Glomerular visceral epithelial cell (primary cell): Measurements from ENCODE around the gene RAC3.
A peak's percentile ranks its signal among the peaks of the same experiment; 100 is the strongest.
"Not testable (repeated sequence)": the region's sequence is repeated elsewhere in the genome, so short reads cannot be mapped to it uniquely, and the experiment has no call there.

Source experiments
- DNase-seq: peaks from one replicate; pipeline ENCODE4 v3.0.0-alpha.2; 2016; ENCODE audit errors: extremely low spot score

The RAC3 gene

GRCh38 chr17:82023447-82024241, 7.8 kb upstream of the RAC3 start:
- peak; percentile 46 for DNase-seq

GRCh38 chr17:82024859-82025258, 6.6 kb upstream of the RAC3 start:
- no peak for DNase-seq

- DNase-seq: no peak
Observed at GRCh38 chr17:82025401-82026107, 5.9 kb upstream of the RAC3 start.

- no peak for DNase-seq
Observed at GRCh38 chr17:82028246-82028645, 3.2 kb upstream of the RAC3 start.

- no peak for DNase-seq
Observed at GRCh38 chr17:82028966-82029365, 2.5 kb upstream of the RAC3 start.

- no peak for DNase-seq
Observed at GRCh38 chr17:82029391-82029790, 2.1 kb upstream of the RAC3 start.

GRCh38 chr17:82029990-82030469, 1.4 kb upstream of the RAC3 start:
- DNase-seq: no peak

- peak; percentile 67 for DNase-seq
Observed at GRCh38 chr17:82030470-82031302, 792 bp upstream of the RAC3 start.

GRCh38 chr17:82031885-82032627, 578 bp downstream of the RAC3 start:
- peak; percentile 43 for DNase-seq

- no peak for DNase-seq
Observed at GRCh38 chr17:82033359-82034085, 2.0 kb downstream of the RAC3 start.

GRCh38 chr17:82034371-82035011, 3.0 kb downstream of the RAC3 start:
- no peak for DNase-seq

GRCh38 chr17:82035488-82035887, 4.0 kb downstream of the RAC3 start:
- DNase-seq: no peak

GRCh38 chr17:82035956-82036633, 4.6 kb downstream of the RAC3 start:
- DNase-seq: no peak

GRCh38 chr17:82036634-82037091, 5.2 kb downstream of the RAC3 start:
- DNase-seq: no peak

- peak; percentile 97 for DNase-seq
Observed at GRCh38 chr17:82037092-82037888, 5.8 kb downstream of the RAC3 start, which contains the start of gene DCXR. Gene DCXR (minus strand): TSS chr17:82037697. CDS start chr17:82037682, 15 bp downstream.

GRCh38 chr17:82037889-82038195, 6.4 kb downstream of the RAC3 start:
- DNase-seq: no peak

GRCh38 chr17:82038796-82039409, 7.4 kb downstream of the RAC3 start:
- not testable (repeated sequence) for DNase-seq

GRCh38 chr17:82039695-82040299, 8.3 kb downstream of the RAC3 start:
- no peak for DNase-seq
